Bronchial epithelial cell (primary cell): Measurements from ENCODE around the gene EDNRA. TPM values are rescaled to one million over a fixed set of nuclear protein-coding genes. Genes with fewer than 3 reads are reported as not detected.

Experiments
- DNase-seq: peaks from one replicate; pipeline ENCODE4 v3.0.0-alpha.2; 2010; ENCODE audit warnings: low read depth
- FAIRE-seq: peaks from 2 replicates; lab custom pipeline; 2011; peaks lifted over from hg19 to GRCh38; lab: Jason Lieb, UNC
- H3K27me3 ChIP-seq: 2 replicates; pipeline ENCODE4 v1.5.1; 2011; ENCODE audit warnings: low read length; ENCODE audit not compliant: control insufficient read depth, insufficient read depth
- H3K36me3 ChIP-seq: 2 replicates; pipeline ENCODE4 v1.5.1; 2011; ENCODE audit warnings: low read length; ENCODE audit not compliant: control insufficient read depth, insufficient read depth
- H3K4me3 ChIP-seq: 2 replicates; pipeline ENCODE4 v1.5.1; 2011; ENCODE audit warnings: mild to moderate bottlenecking, low read depth, low read length, control low read depth
- CTCF ChIP-seq: IDR thresholded peaks from 2 replicates; pipeline ENCODE4 v1.5.1; 2011; ENCODE audit warnings: mild to moderate bottlenecking, moderate library complexity, low read length, control low read depth, inconsistent platforms; ENCODE audit not compliant: insufficient read depth, severe bottlenecking
- total RNA-seq: library from RNA; depleted of rRNA; stranded (reverse); fragments of >200 nt; gene quantifications from 2 replicates; pipeline ENCODE4 v1.2.1, GENCODE V29; 2014

Gene EDNRA
- total RNA-seq, 1 donor from 2014 or later: 3.7 TPM

GRCh38 chr4:147571036-147571770 is 90.3 kb downstream of the EDNRA start:
- no peaks in the 10 kb centered on the region for H3K27me3 ChIP-seq
- no peaks in the 10 kb centered on the region for H3K36me3 ChIP-seq
- no peak overlapping the region for H3K4me3 ChIP-seq
- TF ChIP-seq CTCF: no peak
- DNase-seq (peak; percentile 48), FAIRE-seq (no peak)

GRCh38 chr4:147576084-147576483 is 95.2 kb downstream of the EDNRA start:
- no peak overlapping the region for H3K4me3 ChIP-seq
- H3K27me3 ChIP-seq: no peaks in the 10 kb centered on the region
- FAIRE-seq: no peak
- DNase-seq: no peak
- H3K36me3 ChIP-seq: no peaks in the 10 kb centered on the region
- no peak for TF ChIP-seq CTCF

GRCh38 chr4:147578051-147578476 is 97.2 kb downstream of the EDNRA start:
- peak; percentile 100 for DNase-seq

GRCh38 chr4:147578593-147578992 is 97.7 kb downstream of the EDNRA start:
- no peak for TF ChIP-seq CTCF
- FAIRE-seq (no peak), DNase-seq (no peak)
- Histone ChIP-seq H3K36me3 (no peaks in the 10 kb centered on the region), H3K27me3 (no peaks in the 10 kb centered on the region), H3K4me3 (no peak overlapping the region)

More at GRCh38 chr4:147578051-147578476, 97.2 kb downstream of the EDNRA start:
- H3K36me3 ChIP-seq: no peaks in the 10 kb centered on the region
- peak; percentile 97 for FAIRE-seq
- H3K27me3 ChIP-seq: no peaks in the 10 kb centered on the region
- TF ChIP-seq CTCF: no peak
- no peak overlapping the region for H3K4me3 ChIP-seq

- no peak overlapping the region for H3K4me3 ChIP-seq
- H3K27me3 ChIP-seq: no peaks in the 10 kb centered on the region
- peak; percentile 79 for DNase-seq
- H3K36me3 ChIP-seq: no peaks in the 10 kb centered on the region
- TF ChIP-seq CTCF: no peak
- no peak for FAIRE-seq
Observed at GRCh38 chr4:147580396-147580795, 99.5 kb downstream of the EDNRA start.
